Measurements from ENCODE around the gene SORCS2. TPM values are rescaled to one million over a fixed set of nuclear protein-coding genes. Genes with fewer than 3 reads are reported as not detected.

Gene SORCS2
- total and polyA plus RNA-seq, 3 donors from 2014 or later = 2.7 to 4.6 (median 2.9) TPM

GRCh38 chr4:7262134-7262533 lies 69.8 kb downstream of the SORCS2 start:
- Histone ChIP-seq H3K4me3 (no peak overlapping the region), H3K36me3 (ENCODE audit: low read depth, missing control alignments) (no peaks in the 10 kb centered on the region), H3K27ac (no peak overlapping the region), H3K27me3 (no peaks in the 10 kb centered on the region), H3K4me1 (no peaks in the 10 kb centered on the region), H3K9me3 (no peaks in the 10 kb centered on the region)
- WGBS, 2 donors = 92 to 100% methylated on average over 1 of the region's 1 CpG
- intact Hi-C loops (cut with DNase I; ENCODE audit: low total_unique reads) = no loop called here
- no peak for TF ChIP-seq POLR2A (IDR thresholded peaks at IDR 0.05)
- DNase-seq = no peak

GRCh38 chr4:7263166-7263565 lies 70.8 kb downstream of the SORCS2 start:
- no peak overlapping the region for H3K4me3 ChIP-seq
- H3K27ac ChIP-seq = no peak overlapping the region
- intact Hi-C loops (cut with DNase I; ENCODE audit: low total_unique reads) = no loop called here
- no peak for TF ChIP-seq POLR2A (IDR thresholded peaks at IDR 0.05)
- TF ChIP-seq CTCF (IDR thresholded peaks at IDR 0.05) = no peak
- no peaks in the 10 kb centered on the region for H3K27me3 ChIP-seq
- H3K9me3 ChIP-seq = no peaks in the 10 kb centered on the region
- H3K36me3 ChIP-seq (ENCODE audit: low read depth, missing control alignments) = no peaks in the 10 kb centered on the region
- 89 to 93% methylated on average over 4 to 11 of the region's 11 CpGs for WGBS, 2 donors
- no peak for DNase-seq
- H3K4me1 ChIP-seq = no peaks in the 10 kb centered on the region

GRCh38 chr4:7264694-7265093 lies 72.4 kb downstream of the SORCS2 start:
- H3K9me3 ChIP-seq = no peaks in the 10 kb centered on the region
- TF ChIP-seq CTCF (IDR thresholded peaks at IDR 0.05) (no peak), POLR2A (IDR thresholded peaks at IDR 0.05) (no peak)
- no peaks in the 10 kb centered on the region for H3K4me1 ChIP-seq
- no peak overlapping the region for H3K4me3 ChIP-seq
- intact Hi-C loops (cut with DNase I; ENCODE audit: low total_unique reads) = no loop called here
- 75 to 88% methylated on average over 4 to 11 of the region's 11 CpGs for WGBS, 2 donors
- DNase-seq = no peak
- H3K27me3 ChIP-seq = no peaks in the 10 kb centered on the region
- H3K27ac ChIP-seq = no peak overlapping the region
- no peaks in the 10 kb centered on the region for H3K36me3 ChIP-seq (ENCODE audit: low read depth, missing control alignments)

- DNase-seq = no peak
- no peaks in the 10 kb centered on the region for H3K27me3 ChIP-seq
- H3K36me3 ChIP-seq (ENCODE audit: low read depth, missing control alignments) = no peaks in the 10 kb centered on the region
- no peaks in the 10 kb centered on the region for H3K9me3 ChIP-seq
- WGBS, 2 donors = 89 to 90% methylated on average over 17 to 18 of the region's 18 CpGs
- no peaks in the 10 kb centered on the region for H3K4me1 ChIP-seq
- intact Hi-C loops (cut with DNase I; ENCODE audit: low total_unique reads) = no loop called here
- no peak for TF ChIP-seq CTCF (IDR thresholded peaks at IDR 0.05)
- TF ChIP-seq POLR2A (IDR thresholded peaks at IDR 0.05) = no peak
- H3K27ac ChIP-seq = no peak overlapping the region
- H3K4me3 ChIP-seq = no peak overlapping the region
Measured at GRCh38 chr4:7266525-7267292, 74.4 kb downstream of the SORCS2 start.

- Histone ChIP-seq H3K36me3 (ENCODE audit: low read depth, missing control alignments) (no peaks in the 10 kb centered on the region), H3K27ac (no peak overlapping the region), H3K9me3 (no peaks in the 10 kb centered on the region), H3K4me3 (no peak overlapping the region), H3K4me1 (no peaks in the 10 kb centered on the region), H3K27me3 (no peaks in the 10 kb centered on the region)
- no peak for TF ChIP-seq POLR2A (IDR thresholded peaks at IDR 0.05)
- no peak for TF ChIP-seq CTCF (IDR thresholded peaks at IDR 0.05)
- intact Hi-C loops (cut with DNase I; ENCODE audit: low total_unique reads) = no loop called here
- no peak for DNase-seq
- 89 to 98% methylated on average over 6 to 7 of the region's 7 CpGs for WGBS, 2 donors
Measured at GRCh38 chr4:7267829-7268228, 75.5 kb downstream of the SORCS2 start.
